WTC11 (cell line): Measurements from ENCODE around the gene LAMA4. TPM values are rescaled to one million over a fixed set of nuclear protein-coding genes. Genes with fewer than 3 reads are reported as not detected.

Experiments used
- ATAC-seq: fragments of 200-7000 bp; cut with Tn5 transposase; 2 replicates; pipeline ENCODE4 v1.10.0; 2021; ENCODE audit warnings: mild to moderate bottlenecking, moderate library complexity
- CTCF ChIA-PET: fragments of 300-600 bp; sonication (Branson Sonifier 250); formaldehyde crosslinking; loops from one replicate; lab custom pipeline; 2021; ENCODE audit warnings: antibody characterized with exemption; lab: Charles Lee
- POLR2A ChIA-PET: fragments of 350-600 bp; sonication (Branson Sonifier 250); formaldehyde crosslinking; loops from one replicate; lab custom pipeline; 2021; ENCODE audit warnings: antibody characterized with exemption; lab: Charles Lee
- DNase-seq: peaks from one replicate; pipeline ENCODE4 v3.0.0; 2021; ENCODE audit warnings: low spot score
- H3K27ac Mint-ChIP-seq: 2 replicates; pipeline ENCODE4 v1.8.0; 2021; ENCODE audit warnings: mixed read lengths
- H3K27me3 Mint-ChIP-seq: 2 replicates; pipeline ENCODE4 v1.8.0; 2021; ENCODE audit warnings: low read depth, mild to moderate bottlenecking, moderate library complexity, mixed read lengths
- H3K36me3 Mint-ChIP-seq: 2 replicates; pipeline ENCODE4 v1.8.0; 2021; ENCODE audit warnings: mixed read lengths
- H3K4me1 Mint-ChIP-seq: 2 replicates; pipeline ENCODE4 v1.8.0; 2022; ENCODE audit warnings: mixed read lengths
- H3K4me3 Mint-ChIP-seq: 2 replicates; pipeline ENCODE4 v1.8.0; 2021; ENCODE audit warnings: mild to moderate bottlenecking, moderate library complexity, mixed read lengths
- H3K9me3 Mint-ChIP-seq: 2 replicates; pipeline ENCODE4 v1.8.0; 2021; ENCODE audit warnings: mixed read lengths
- ATF3 ChIP-seq: sonication (generic); formaldehyde crosslinking; conservative IDR thresholded peaks from 2 replicates; pipeline ENCODE4 v1.8.1; 2022; ENCODE audit warnings: mild to moderate bottlenecking, missing genetic modification reagents
- ATF6 ChIP-seq: sonication (generic); formaldehyde crosslinking; IDR thresholded peaks from 2 replicates; pipeline ENCODE4 v1.8.1; 2023; ENCODE audit warnings: mild to moderate bottlenecking, missing genetic modification reagents
- CBFB ChIP-seq: sonication (generic); formaldehyde crosslinking; IDR thresholded peaks from 2 replicates; pipeline ENCODE4 v1.8.1; 2022; ENCODE audit warnings: mild to moderate bottlenecking, low read depth, missing genetic modification reagents
- CDX4 ChIP-seq: fragments of 250-450 bp; sonication (Bioruptor Pico); IDR thresholded peaks from 2 replicates; pipeline ENCODE4 v1.9.0; 2021; ENCODE audit warnings: moderate library complexity, mild to moderate bottlenecking, inconsistent platforms, borderline replicate concordance
- CREB1 ChIP-seq: sonication (generic); formaldehyde crosslinking; IDR thresholded peaks from 2 replicates; pipeline ENCODE4 v1.8.0; 2023; ENCODE audit warnings: mild to moderate bottlenecking, missing genetic modification reagents
- CREM ChIP-seq: sonication (generic); formaldehyde crosslinking; IDR thresholded peaks from 2 replicates; pipeline ENCODE4 v1.8.1; 2022; ENCODE audit warnings: mild to moderate bottlenecking, missing genetic modification reagents, moderate library complexity
- E2F5 ChIP-seq: sonication (generic); formaldehyde crosslinking; IDR thresholded peaks from 2 replicates; pipeline ENCODE4 v1.8.1; 2022; ENCODE audit warnings: mild to moderate bottlenecking, moderate library complexity, missing genetic modification reagents
- FOXK1 ChIP-seq: sonication (generic); formaldehyde crosslinking; IDR thresholded peaks from 2 replicates; pipeline ENCODE4 v1.8.0; 2022; ENCODE audit warnings: mild to moderate bottlenecking, moderate library complexity, missing genetic modification reagents
- GABPB1 ChIP-seq: sonication (generic); formaldehyde crosslinking; IDR thresholded peaks from 2 replicates; pipeline ENCODE4 v1.8.1; 2023; ENCODE audit warnings: mild to moderate bottlenecking, missing genetic modification reagents
- GRHL2 ChIP-seq: fragments of 250-450 bp; sonication (Bioruptor Pico); IDR thresholded peaks from 2 replicates; pipeline ENCODE4 v1.8.0; 2022; ENCODE audit warnings: mild to moderate bottlenecking, moderate library complexity; ENCODE audit not compliant: insufficient replicate concordance, severe bottlenecking
- GTF2I ChIP-seq: fragments of 250-450 bp; sonication (Bioruptor Pico); conservative IDR thresholded peaks from 2 replicates; pipeline ENCODE4 v1.4.0; 2021; ENCODE audit warnings: mild to moderate bottlenecking
- HMGA2 ChIP-seq: fragments of 250-450 bp; sonication (Bioruptor Pico); IDR thresholded peaks from 2 replicates; pipeline ENCODE4 v1.4.0; 2021; ENCODE audit warnings: mild to moderate bottlenecking, moderate library complexity
- IRF2 ChIP-seq: sonication (generic); formaldehyde crosslinking; IDR thresholded peaks from 2 replicates; pipeline ENCODE4 v1.8.0; 2022; ENCODE audit warnings: low read depth, missing genetic modification reagents, borderline replicate concordance
- MLX ChIP-seq: sonication (generic); formaldehyde crosslinking; IDR thresholded peaks from 2 replicates; pipeline ENCODE4 v1.8.1; 2023; ENCODE audit warnings: mild to moderate bottlenecking, missing genetic modification reagents, moderate library complexity
- NFATC4 ChIP-seq: fragments of 250-450 bp; sonication (Bioruptor Pico); IDR thresholded peaks from 2 replicates; pipeline ENCODE4 v1.9.0; 2021; ENCODE audit warnings: mild to moderate bottlenecking
- OVOL2 ChIP-seq: fragments of 250-450 bp; sonication (Bioruptor Pico); IDR thresholded peaks from 2 replicates; pipeline ENCODE4 v1.9.0; 2021; ENCODE audit warnings: mild to moderate bottlenecking, borderline replicate concordance
- RELA ChIP-seq: sonication (generic); formaldehyde crosslinking; IDR thresholded peaks from 2 replicates; pipeline ENCODE4 v1.8.1; 2022; ENCODE audit warnings: missing genetic modification reagents, mild to moderate bottlenecking, borderline replicate concordance
- RORB ChIP-seq: fragments of 250-450 bp; sonication (Bioruptor Pico); IDR thresholded peaks from 2 replicates; pipeline ENCODE4 v1.9.0; 2021; ENCODE audit warnings: mild to moderate bottlenecking
- TEAD1 ChIP-seq: sonication (generic); formaldehyde crosslinking; IDR thresholded peaks from 2 replicates; pipeline ENCODE4 v1.8.0; 2022; ENCODE audit warnings: mild to moderate bottlenecking, missing genetic modification reagents
- TP53 ChIP-seq: sonication (generic); formaldehyde crosslinking; IDR thresholded peaks from 2 replicates; pipeline ENCODE4 v1.8.1; 2023; ENCODE audit warnings: mild to moderate bottlenecking, missing genetic modification reagents
- USF1 ChIP-seq: sonication (generic); formaldehyde crosslinking; IDR thresholded peaks from 2 replicates; pipeline ENCODE4 v1.8.0; 2022; ENCODE audit warnings: mild to moderate bottlenecking, missing genetic modification reagents
- ZNF263 ChIP-seq: sonication (generic); formaldehyde crosslinking; IDR thresholded peaks from 2 replicates; pipeline ENCODE4 v1.8.1; 2022; ENCODE audit warnings: low read depth, mild to moderate bottlenecking, moderate library complexity, missing genetic modification reagents
- ZNF512 ChIP-seq: sonication (generic); formaldehyde crosslinking; IDR thresholded peaks from 2 replicates; pipeline ENCODE4 v1.8.1; 2022; ENCODE audit warnings: missing genetic modification reagents, borderline replicate concordance
- total RNA-seq: library from RNA; stranded (reverse); gene quantifications from 3 replicates; pipeline ENCODE4 v1.2.3, GENCODE V29; 2021

The LAMA4 gene
- total RNA-seq, 1 experiment from 2014 or later: 1.6 TPM

GRCh38 chr6:112209131-112209530, 45.2 kb downstream of the LAMA4 start:
- ATAC-seq: no peak
- H3K4me1 Mint-ChIP-seq: peaks cover 36% of the 10 kb centered on the region
- CTCF ChIA-PET: no interaction called here
- POLR2A ChIA-PET: no interaction called here
- no peaks in the 10 kb centered on the region for H3K27me3 Mint-ChIP-seq
- H3K4me3 Mint-ChIP-seq: no peak overlapping the region
- H3K27ac Mint-ChIP-seq: no peak overlapping the region
- no peak for DNase-seq
- no peaks in the 10 kb centered on the region; the same call in 1 of the 2 replicates for H3K36me3 Mint-ChIP-seq
- peaks cover 23% of the 10 kb centered on the region for H3K9me3 Mint-ChIP-seq
- TF ChIP-seq NFATC4 (CRISPR knock-in tag) (no peak), GRHL2 (CRISPR knock-in tag) (no peak), GABPB1 (no peak), ATF3 (CRISPR knock-in tag) (no peak), GTF2I (CRISPR knock-in tag) (no peak), RORB (CRISPR knock-in tag) (no peak), RELA (CRISPR knock-in tag) (no peak), FOXK1 (CRISPR knock-in tag) (no peak), OVOL2 (CRISPR knock-in tag) (no peak), TEAD1 (CRISPR knock-in tag) (no peak), CREB1 (CRISPR knock-in tag) (no peak), ZNF263 (CRISPR knock-in tag) (no peak), ATF6 (no peak), MLX (CRISPR knock-in tag) (no peak)

- Mint-ChIP-seq H3K27ac (no peak overlapping the region), H3K27me3 (no peaks in the 10 kb centered on the region), H3K4me3 (no peak overlapping the region), H3K4me1 (peaks cover 47% of the 10 kb centered on the region), H3K36me3 (no peaks in the 10 kb centered on the region; the same call in 1 of the 2 replicates), H3K9me3 (peaks cover 23% of the 10 kb centered on the region)
- POLR2A ChIA-PET: no interaction called here
- ATAC-seq (no peak), DNase-seq (no peak)
- CTCF ChIA-PET: no interaction called here
- no peak for TF ChIP-seq MLX (CRISPR knock-in tag)
Observed at GRCh38 chr6:112207776-112208175, 46.6 kb downstream of the LAMA4 start.

- DNase-seq (no peak), ATAC-seq (no peak)
- Mint-ChIP-seq H3K4me3 (no peak overlapping the region), H3K27me3 (no peaks in the 10 kb centered on the region), H3K4me1 (peaks cover 53% of the 10 kb centered on the region), H3K27ac (no peak overlapping the region), H3K36me3 (no peaks in the 10 kb centered on the region; the same call in 1 of the 2 replicates), H3K9me3 (peaks cover 23% of the 10 kb centered on the region)
- POLR2A ChIA-PET: no interaction called here
- no peak for TF ChIP-seq CBFB
- CTCF ChIA-PET: no interaction called here
Observed at GRCh38 chr6:112207131-112207530, 47.2 kb downstream of the LAMA4 start.

- peaks cover 17% of the 10 kb centered on the region; the same call in 1 of the 2 replicates for H3K9me3 Mint-ChIP-seq
- no peak overlapping the region for H3K27ac Mint-ChIP-seq
- no peak for ATAC-seq
- no peak overlapping the region for H3K4me3 Mint-ChIP-seq
- ChIA-PET CTCF (no interaction called here), POLR2A (interaction anchor here (0.6 kb wide), 1 partner anchor 43 kb away, joined by 4 read pairs; no protein-coding TSS in a partner anchor)
- H3K27me3 Mint-ChIP-seq: no peaks in the 10 kb centered on the region
- H3K4me1 Mint-ChIP-seq: peaks cover 58% of the 10 kb centered on the region
- DNase-seq: no peak
- no peaks in the 10 kb centered on the region; the same call in 1 of the 2 replicates for H3K36me3 Mint-ChIP-seq
- TF ChIP-seq CREM (CRISPR knock-in tag) (no peak), TP53 (no peak), CDX4 (no peak), HMGA2 (CRISPR knock-in tag) (no peak), USF1 (no peak), E2F5 (CRISPR knock-in tag) (no peak), IRF2 (CRISPR knock-in tag) (no peak), ZNF512 (no peak)
Observed at GRCh38 chr6:112206110-112206458, 48.3 kb downstream of the LAMA4 start.
